ENCODE measurements around the gene UQCRC1. TPM values are rescaled to one million over a fixed set of nuclear protein-coding genes. Genes with fewer than 3 reads are reported as not detected.

UQCRC1 gene
- total and polyA plus RNA-seq, 8 donors: 78.6 to 113 (median 98.0) TPM

DNA sequence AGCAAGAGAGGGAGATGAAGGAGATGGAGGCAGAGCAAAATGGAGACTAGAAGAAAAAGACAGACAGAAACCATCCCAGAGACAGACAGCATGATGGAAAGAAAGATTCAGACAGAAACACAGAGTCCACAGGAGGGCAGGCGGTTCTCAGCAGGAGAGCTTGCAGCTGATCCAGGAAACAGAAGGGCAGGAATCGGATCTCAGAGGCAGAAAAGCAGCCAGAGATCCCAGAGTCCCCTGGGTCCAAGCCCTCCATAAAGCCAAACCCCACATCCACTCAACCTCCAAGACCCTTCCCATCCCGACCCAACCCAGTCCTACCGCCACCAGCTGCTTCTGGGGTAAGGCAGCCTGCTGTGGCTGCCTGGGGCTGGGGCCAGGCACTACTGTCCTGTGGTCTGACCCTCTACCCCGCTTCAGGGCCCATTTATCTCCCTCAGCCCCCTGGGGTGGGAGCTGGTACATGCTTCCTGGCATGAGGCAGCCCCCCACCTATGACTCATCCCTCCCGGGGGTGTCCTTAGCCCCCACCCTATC, 46.0 kb downstream of the UQCRC1 start, which contains the start of gene UCN2:
UCN2 (minus strand) TSS at position 400 of the 537 bp plus-strand sequence. CDS start 657 bp downstream, outside the sequence.
- Histone ChIP-seq H3K4me1 (no peaks in the 10 kb centered on the region), H3K27ac (no peak within 1 kb of the TSS), H3K36me3 (no peaks in the 10 kb centered on the region), H3K9me3 (no peaks in the 10 kb centered on the region), H3K4me3 (no peak within 1 kb of the TSS), H3K27me3 (no peaks in the 10 kb centered on the region)
- WGBS, 2 donors: 67 to 83% methylated on average over 6 of the region's 6 CpGs
- no peak for FAIRE-seq
- intact Hi-C loops (cut with DNase I): no loop called here
- ATAC-seq: no peak
- peak in 1 of 6 donors; percentile 46 for DNase-seq
- no peak for TF ChIP-seq CTCF (IDR thresholded peaks at IDR 0.05)

- Histone ChIP-seq H3K4me3 (no peak overlapping the region), H3K27ac (no peak overlapping the region), H3K36me3 (no peaks in the 10 kb centered on the region), H3K4me1 (peaks cover 1 to 5% (median 3%) of the 10 kb centered on the region in 3 donors), H3K9me3 (no peaks in the 10 kb centered on the region), H3K27me3 (no peaks in the 10 kb centered on the region)
- WGBS, 2 donors: 79 to 82% methylated on average over 20 of the region's 20 CpGs
- intact Hi-C loops (cut with DNase I): no loop called here
- FAIRE-seq (no peak), DNase-seq (peak in 1 of 6 donors; percentile 60), ATAC-seq (no peak)
- no peak for TF ChIP-seq CTCF (IDR thresholded peaks at IDR 0.05)
These were observed 46.9 kb downstream of the UQCRC1 start for GRCh38 chr3:48562367-48563095.

DNA sequence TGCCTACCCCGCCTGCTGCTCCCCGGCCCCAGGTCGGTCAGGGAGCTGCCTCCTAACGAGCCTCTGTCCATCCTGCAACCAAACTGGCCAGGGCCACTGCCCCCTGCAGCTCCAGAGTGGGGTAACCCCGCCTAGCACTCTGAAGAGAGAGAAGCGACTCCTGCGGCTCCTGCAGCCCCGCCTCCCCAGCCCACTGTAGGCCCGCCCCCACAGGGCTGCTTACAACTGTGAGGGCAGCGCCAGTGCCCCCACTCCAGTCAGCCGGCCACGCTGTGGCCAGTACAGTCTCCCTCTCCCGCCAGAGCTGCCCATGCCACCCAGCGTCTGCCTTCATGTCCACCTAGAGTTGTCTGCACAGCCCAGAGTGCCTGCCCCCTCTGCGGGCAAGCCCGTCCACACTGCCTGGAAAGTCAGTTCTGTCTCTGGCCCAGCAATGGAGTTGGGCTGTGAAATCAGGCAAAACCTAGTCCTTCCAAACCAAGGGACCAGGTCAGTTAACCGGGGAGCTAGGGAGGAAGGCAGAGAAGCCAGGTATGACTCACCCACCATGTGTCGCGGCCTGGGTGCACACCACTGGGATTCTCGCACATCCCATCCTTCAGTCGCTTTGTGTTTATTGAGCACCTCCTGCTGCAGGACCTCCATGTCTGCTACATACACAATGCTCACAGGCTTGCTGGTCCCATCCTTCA, 48.3 kb downstream of the UQCRC1 start:
- Histone ChIP-seq H3K27me3 (no peaks in the 10 kb centered on the region), H3K36me3 (no peaks in the 10 kb centered on the region), H3K27ac (no peak overlapping the region), H3K9me3 (no peaks in the 10 kb centered on the region), H3K4me3 (peak overlapping the region in 1 of 4 donors; percentile 10), H3K4me1 (peaks cover 4 to 7% (median 6%) of the 10 kb centered on the region in 3 donors)
- ATAC-seq: no peak
- no peak for TF ChIP-seq CTCF (IDR thresholded peaks at IDR 0.05)
- FAIRE-seq: no peak
- intact Hi-C loops (cut with DNase I): no loop called here
- WGBS, 2 donors: 52 to 53% methylated on average over 17 to 21 of the region's 21 CpGs
- peak in 2 of 6 donors; percentile 25 to 74 for DNase-seq

DNA sequence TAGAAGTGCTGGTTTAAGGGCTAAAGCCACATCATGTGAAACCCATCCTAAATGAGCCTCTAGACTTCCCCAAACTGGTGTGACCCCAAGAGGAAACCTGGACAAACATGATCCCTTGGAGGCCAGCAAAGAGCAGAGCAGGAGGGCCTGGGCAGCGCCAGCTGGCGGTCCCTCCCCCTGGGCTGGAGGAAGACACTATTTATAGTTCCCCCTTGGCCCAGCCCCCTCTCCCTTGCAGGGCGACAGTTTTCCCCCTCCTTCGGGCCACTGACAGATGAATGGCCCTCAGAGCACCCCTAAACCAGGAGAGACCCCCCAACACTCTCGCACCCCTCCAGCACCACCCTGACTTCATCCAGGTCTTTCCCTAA, 48.8 kb downstream of the UQCRC1 start:
- H3K4me1 ChIP-seq: peaks cover 6 to 10% (median 7%) of the 10 kb centered on the region in 3 donors
- TF ChIP-seq CTCF (IDR thresholded peaks at IDR 0.05): no peak

More for the DNA sequence above, 48.8 kb downstream of the UQCRC1 start:
- FAIRE-seq (no peak), ATAC-seq (no peak), DNase-seq (no peak)
- intact Hi-C loops (cut with DNase I): no loop called here
- Histone ChIP-seq H3K36me3 (no peaks in the 10 kb centered on the region), H3K4me3 (peak overlapping the region in 1 of 4 donors; percentile 10), H3K9me3 (no peaks in the 10 kb centered on the region), H3K27ac (peak overlapping the region in 2 of 4 donors; percentile 6 to 17), H3K27me3 (no peaks in the 10 kb centered on the region)
- WGBS, 2 donors: 45 to 46% methylated on average over 4 to 5 of the region's 5 CpGs

Measured in pancreas (tissue), 10 donors.